Stimulated activated CD4-positive, alpha-beta T cell treated with anti-CD3 and anti-CD28 coated beads, Interleukin-12 subunit alpha, Interleukin-12 subunit beta, amount 100 ng/mL, for 4 hours (primary cell): ENCODE data around the gene F2RL2.

Source experiments
- DNase-seq: peaks from one replicate; pipeline ENCODE4 v3.0.0-alpha.2; 2020

F2RL2 gene

GRCh38 chr5:76582230-76583162 lies 40.7 kb downstream of the F2RL2 start:
- DNase-seq: no peak

DNA sequence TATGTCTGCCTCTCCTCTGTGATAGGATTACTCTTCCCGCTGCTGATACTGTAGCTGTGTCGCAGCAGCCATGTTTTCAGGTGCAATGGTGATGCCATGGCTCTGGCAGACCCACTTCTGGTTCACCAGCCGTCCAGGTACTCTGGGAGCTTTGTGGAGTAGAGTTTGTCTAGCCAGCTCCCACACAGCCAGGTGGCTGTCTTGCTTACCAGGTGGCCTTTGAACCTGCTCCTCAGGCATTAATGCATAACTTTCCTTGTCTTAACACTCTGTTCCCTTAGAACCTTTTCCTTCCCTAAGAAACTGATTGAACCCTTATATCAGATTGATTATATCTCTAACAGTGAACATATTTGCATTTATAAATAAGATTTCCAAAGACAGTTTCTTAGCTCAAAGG lies 42.2 kb downstream of the F2RL2 start:
- DNase-seq: no peak

GRCh38 chr5:76579166-76579937 lies 43.9 kb downstream of the F2RL2 start:
- no peak for DNase-seq

GRCh38 chr5:76576996-76577395 lies 46.2 kb downstream of the F2RL2 start:
- DNase-seq: no peak

DNA sequence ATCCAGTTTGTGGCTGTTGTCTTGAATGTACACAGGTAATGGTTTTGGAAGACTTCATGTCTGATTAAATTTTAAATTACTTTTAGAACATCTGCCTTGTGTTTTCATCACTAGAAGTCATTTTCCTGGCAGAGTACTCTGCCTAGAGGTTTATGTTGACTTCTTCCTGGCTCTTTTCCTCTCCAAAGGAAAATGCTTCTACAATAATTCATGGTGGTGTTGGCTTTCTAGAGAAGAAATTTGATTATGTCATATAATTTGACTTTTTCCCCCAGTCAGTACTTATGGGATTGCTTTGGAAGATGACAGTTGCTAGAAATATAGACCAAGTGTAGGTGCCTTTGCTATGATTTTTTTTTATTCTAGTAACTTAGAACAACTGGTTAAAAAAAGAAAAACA lies 46.8 kb downstream of the F2RL2 start:
- no peak for DNase-seq

- DNase-seq: no peak
Observed at GRCh38 chr5:76571559-76571958, 51.6 kb downstream of the F2RL2 start.

GRCh38 chr5:76570153-76570552 lies 53.0 kb downstream of the F2RL2 start:
- no peak for DNase-seq
